ENCODE results near the gene INIP.

DNA sequence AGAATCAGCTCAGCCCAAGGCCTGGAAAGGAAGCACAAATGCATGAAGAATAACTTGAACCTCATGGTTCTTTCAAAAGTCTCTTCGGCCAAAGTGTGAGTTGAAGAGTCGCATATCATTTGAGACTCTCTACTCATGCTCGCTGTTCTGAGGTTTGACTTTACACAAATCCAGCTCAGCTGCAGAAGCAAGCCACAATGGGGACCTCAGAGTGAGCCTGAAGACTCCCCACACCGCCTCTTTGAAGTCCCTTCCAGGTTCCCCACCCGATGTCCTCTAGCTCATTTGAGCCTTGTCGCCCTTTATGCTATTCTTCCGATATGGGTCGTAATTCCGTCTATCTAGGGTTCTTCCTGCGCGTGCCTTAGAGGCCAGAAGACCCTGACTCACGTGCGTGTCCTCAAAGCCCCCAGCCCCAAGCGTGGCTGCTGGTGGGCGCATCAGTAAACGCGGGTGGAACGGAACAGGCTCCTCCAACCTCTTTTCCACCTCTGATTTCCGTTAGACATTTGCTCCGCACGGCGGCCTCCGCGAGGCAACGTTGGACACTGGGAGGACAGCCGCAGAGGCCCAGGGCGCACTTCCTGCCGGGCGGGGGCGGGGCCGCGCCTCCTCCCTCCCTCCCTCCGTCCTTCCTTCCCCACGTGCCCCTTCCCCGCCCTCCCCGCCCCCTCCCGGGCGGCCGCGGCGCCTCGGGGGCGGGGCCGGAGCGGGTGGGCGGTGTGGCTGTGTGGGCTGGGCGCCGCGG is 32.3 kb upstream of the INIP start, which contains the start of gene SNX30:
- no peak for TF ChIP-seq EZH2 (IDR thresholded peaks at IDR 0.05; ENCODE audit: borderline replicate concordance, low read depth, low read length, severe bottlenecking)
- TF ChIP-seq, protein P1, sequence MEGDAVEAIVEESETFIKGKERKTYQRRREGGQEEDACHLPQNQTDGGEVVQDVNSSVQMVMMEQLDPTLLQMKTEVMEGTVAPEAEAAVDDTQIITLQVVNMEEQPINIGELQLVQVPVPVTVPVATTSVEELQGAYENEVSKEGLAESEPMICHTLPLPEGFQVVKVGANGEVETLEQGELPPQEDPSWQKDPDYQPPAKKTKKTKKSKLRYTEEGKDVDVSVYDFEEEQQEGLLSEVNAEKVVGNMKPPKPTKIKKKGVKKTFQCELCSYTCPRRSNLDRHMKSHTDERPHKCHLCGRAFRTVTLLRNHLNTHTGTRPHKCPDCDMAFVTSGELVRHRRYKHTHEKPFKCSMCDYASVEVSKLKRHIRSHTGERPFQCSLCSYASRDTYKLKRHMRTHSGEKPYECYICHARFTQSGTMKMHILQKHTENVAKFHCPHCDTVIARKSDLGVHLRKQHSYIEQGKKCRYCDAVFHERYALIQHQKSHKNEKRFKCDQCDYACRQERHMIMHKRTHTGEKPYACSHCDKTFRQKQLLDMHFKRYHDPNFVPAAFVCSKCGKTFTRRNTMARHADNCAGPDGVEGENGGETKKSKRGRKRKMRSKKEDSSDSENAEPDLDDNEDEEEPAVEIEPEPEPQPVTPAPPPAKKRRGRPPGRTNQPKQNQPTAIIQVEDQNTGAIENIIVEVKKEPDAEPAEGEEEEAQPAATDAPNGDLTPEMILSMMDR (IDR thresholded peaks at IDR 0.05; ENCODE audit: borderline replicate concordance, extremely low read depth, low read length, poor library complexity, severe bottlenecking), result no peak

Measured in DND-41 (cell line).